ENCODE measurements around the gene QKI.

Gene QKI

GRCh38 chr6:163486821-163487220 lies 72.3 kb downstream of the QKI start:
- no peak for DNase-seq (ENCODE audit: low read depth, low spot score)

- no peak for DNase-seq (ENCODE audit: low read depth, low spot score)
These were observed 73.1 kb downstream of the QKI start for GRCh38 chr6:163487606-163488005.

- DNase-seq (ENCODE audit: low read depth, low spot score): no peak
These were observed 75.1 kb downstream of the QKI start for GRCh38 chr6:163489584-163489983.

- DNase-seq (ENCODE audit: low read depth, low spot score): no peak
These were observed 76.5 kb downstream of the QKI start for GRCh38 chr6:163490826-163491577.

- no peak for DNase-seq (ENCODE audit: low read depth, low spot score)
These were observed 77.3 kb downstream of the QKI start for GRCh38 chr6:163491737-163492300.

GRCh38 chr6:163494279-163494727 lies 79.8 kb downstream of the QKI start:
- DNase-seq (ENCODE audit: low read depth, low spot score): no peak

GRCh38 chr6:163496205-163496604 lies 81.7 kb downstream of the QKI start:
- DNase-seq (ENCODE audit: low read depth, low spot score): no peak

GRCh38 chr6:163500105-163500504 lies 85.6 kb downstream of the QKI start:
- DNase-seq (ENCODE audit: low read depth, low spot score): no peak

GRCh38 chr6:163501026-163501425 lies 86.5 kb downstream of the QKI start:
- no peak for DNase-seq (ENCODE audit: low read depth, low spot score)

GRCh38 chr6:163501439-163501838 lies 86.9 kb downstream of the QKI start:
- DNase-seq (ENCODE audit: low read depth, low spot score): no peak

- no peak for DNase-seq (ENCODE audit: low read depth, low spot score)
These were observed 90.6 kb downstream of the QKI start for GRCh38 chr6:163504984-163505640.

GRCh38 chr6:163507965-163508364 lies 93.4 kb downstream of the QKI start:
- DNase-seq (ENCODE audit: low read depth, low spot score): no peak

- DNase-seq (ENCODE audit: low read depth, low spot score): no peak
These were observed 98.5 kb downstream of the QKI start for GRCh38 chr6:163513003-163513402.

- DNase-seq (ENCODE audit: low read depth, low spot score): no peak
These were observed 99.2 kb downstream of the QKI start for GRCh38 chr6:163513570-163514166.

- DNase-seq (ENCODE audit: low read depth, low spot score): no peak
These were observed 102.4 kb downstream of the QKI start for GRCh38 chr6:163516908-163517307.

GRCh38 chr6:163520956-163521355 lies 106.4 kb downstream of the QKI start:
- no peak for DNase-seq (ENCODE audit: low read depth, low spot score)

- DNase-seq (ENCODE audit: low read depth, low spot score): no peak
These were observed 107.5 kb downstream of the QKI start for GRCh38 chr6:163522033-163522432.

- DNase-seq (ENCODE audit: low read depth, low spot score): no peak
These were observed 111.4 kb downstream of the QKI start for GRCh38 chr6:163525926-163526325.

- DNase-seq (ENCODE audit: low read depth, low spot score): no peak
These were observed 111.8 kb downstream of the QKI start for GRCh38 chr6:163526346-163526745.

GRCh38 chr6:163527291-163527690 lies 112.8 kb downstream of the QKI start:
- DNase-seq (ENCODE audit: low read depth, low spot score): no peak

GRCh38 chr6:163529605-163530004 lies 115.1 kb downstream of the QKI start:
- no peak for DNase-seq (ENCODE audit: low read depth, low spot score)

- DNase-seq (ENCODE audit: low read depth, low spot score): no peak
These were observed 115.9 kb downstream of the QKI start for GRCh38 chr6:163530406-163530805.

- no peak for DNase-seq (ENCODE audit: low read depth, low spot score)
These were observed 116.6 kb downstream of the QKI start for GRCh38 chr6:163531122-163531521.
